Measurements from ENCODE around the gene SLC1A3.

Gene SLC1A3

DNA sequence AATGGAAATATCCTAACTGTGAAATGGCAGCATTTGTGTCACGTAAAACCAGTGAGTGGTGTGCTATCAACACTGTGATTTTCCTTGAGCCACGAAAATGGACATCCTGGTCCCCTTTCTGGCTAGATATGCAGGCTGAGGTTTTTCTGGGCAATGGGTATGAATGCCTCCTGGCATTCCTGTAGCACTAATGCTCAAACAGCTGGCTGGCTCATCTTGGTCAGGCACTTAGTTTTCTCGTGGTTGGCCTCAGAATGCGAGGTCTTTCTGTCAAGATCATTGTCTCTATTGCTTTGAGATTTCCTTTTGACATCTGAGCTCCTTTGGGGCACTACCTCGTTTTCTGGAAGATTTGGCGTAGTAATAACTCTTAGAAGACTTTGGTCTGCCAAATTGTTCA is 15.6 kb downstream of the SLC1A3 start:
- TF ChIP-seq GLIS3 (CRISPR knock-in tag; IDR thresholded peaks at IDR 0.05), result no peak
- no peak for TF ChIP-seq ZNF8 (CRISPR knock-in tag; IDR thresholded peaks at IDR 0.05)
- TF ChIP-seq CSDC2 (CRISPR knock-in tag; IDR thresholded peaks at IDR 0.05), result no peak
- TF ChIP-seq ISL1 (CRISPR knock-in tag; IDR thresholded peaks at IDR 0.05), result no peak
- TF ChIP-seq ZNF565 (CRISPR knock-in tag; conservative IDR thresholded peaks at IDR 0.05; ENCODE audit: low read depth), result no peak
- TF ChIP-seq, protein P1, sequence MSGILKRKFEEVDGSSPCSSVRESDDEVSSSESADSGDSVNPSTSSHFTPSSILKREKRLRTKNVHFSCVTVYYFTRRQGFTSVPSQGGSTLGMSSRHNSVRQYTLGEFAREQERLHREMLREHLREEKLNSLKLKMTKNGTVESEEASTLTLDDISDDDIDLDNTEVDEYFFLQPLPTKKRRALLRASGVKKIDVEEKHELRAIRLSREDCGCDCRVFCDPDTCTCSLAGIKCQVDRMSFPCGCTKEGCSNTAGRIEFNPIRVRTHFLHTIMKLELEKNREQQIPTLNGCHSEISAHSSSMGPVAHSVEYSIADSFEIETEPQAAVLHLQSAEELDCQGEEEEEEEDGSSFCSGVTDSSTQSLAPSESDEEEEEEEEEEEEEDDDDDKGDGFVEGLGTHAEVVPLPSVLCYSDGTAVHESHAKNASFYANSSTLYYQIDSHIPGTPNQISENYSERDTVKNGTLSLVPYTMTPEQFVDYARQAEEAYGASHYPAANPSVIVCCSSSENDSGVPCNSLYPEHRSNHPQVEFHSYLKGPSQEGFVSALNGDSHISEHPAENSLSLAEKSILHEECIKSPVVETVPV (CRISPR knock-in tag; IDR thresholded peaks at IDR 0.05), result no peak
- no peak for TF ChIP-seq SNAI2 (CRISPR knock-in tag; IDR thresholded peaks at IDR 0.05)
- ATAC-seq, result no peak

DNA sequence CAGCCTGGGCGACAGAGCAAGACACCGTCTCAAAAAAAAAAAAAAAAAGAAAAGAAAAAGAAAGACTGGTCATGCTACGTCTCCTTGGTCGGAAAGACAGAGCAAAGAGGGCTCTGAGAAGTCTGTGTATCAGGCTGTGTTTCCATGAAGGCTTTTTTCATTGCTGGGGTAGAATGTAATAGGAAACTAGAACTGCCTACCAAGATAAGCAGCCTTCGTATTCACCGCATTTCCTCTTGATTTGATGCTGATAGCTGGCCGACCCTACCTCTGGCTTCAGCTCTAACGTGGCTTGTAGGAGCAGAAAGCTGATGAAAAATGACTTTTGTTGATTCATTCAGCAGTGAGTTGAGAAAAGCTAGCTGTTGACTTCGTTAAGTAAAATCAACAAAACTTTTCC is 17.4 kb downstream of the SLC1A3 start:
- no peak for ATAC-seq
- TF ChIP-seq TCF4 (CRISPR knock-in tag; IDR thresholded peaks at IDR 0.05; ENCODE audit: borderline replicate concordance), result no peak
- TF ChIP-seq SNAI2 (CRISPR knock-in tag; IDR thresholded peaks at IDR 0.05), result no peak
- TF ChIP-seq GLIS3 (CRISPR knock-in tag; IDR thresholded peaks at IDR 0.05), result no peak
- TF ChIP-seq PPARA (CRISPR knock-in tag; IDR thresholded peaks at IDR 0.05; ENCODE audit: borderline replicate concordance), result no peak
- no peak for TF ChIP-seq RARB (CRISPR knock-in tag; IDR thresholded peaks at IDR 0.05)
- TF ChIP-seq ISL1 (CRISPR knock-in tag; IDR thresholded peaks at IDR 0.05), result no peak
- TF ChIP-seq ESRRG (CRISPR knock-in tag; IDR thresholded peaks at IDR 0.05), result no peak
- TF ChIP-seq ZNF8 (CRISPR knock-in tag; IDR thresholded peaks at IDR 0.05), result no peak
- no peak for TF ChIP-seq TOX (CRISPR knock-in tag; IDR thresholded peaks at IDR 0.05; ENCODE audit: borderline replicate concordance)
- TF ChIP-seq ZNF70 (CRISPR knock-in tag; IDR thresholded peaks at IDR 0.05), result no peak
- TF ChIP-seq, protein P2, sequence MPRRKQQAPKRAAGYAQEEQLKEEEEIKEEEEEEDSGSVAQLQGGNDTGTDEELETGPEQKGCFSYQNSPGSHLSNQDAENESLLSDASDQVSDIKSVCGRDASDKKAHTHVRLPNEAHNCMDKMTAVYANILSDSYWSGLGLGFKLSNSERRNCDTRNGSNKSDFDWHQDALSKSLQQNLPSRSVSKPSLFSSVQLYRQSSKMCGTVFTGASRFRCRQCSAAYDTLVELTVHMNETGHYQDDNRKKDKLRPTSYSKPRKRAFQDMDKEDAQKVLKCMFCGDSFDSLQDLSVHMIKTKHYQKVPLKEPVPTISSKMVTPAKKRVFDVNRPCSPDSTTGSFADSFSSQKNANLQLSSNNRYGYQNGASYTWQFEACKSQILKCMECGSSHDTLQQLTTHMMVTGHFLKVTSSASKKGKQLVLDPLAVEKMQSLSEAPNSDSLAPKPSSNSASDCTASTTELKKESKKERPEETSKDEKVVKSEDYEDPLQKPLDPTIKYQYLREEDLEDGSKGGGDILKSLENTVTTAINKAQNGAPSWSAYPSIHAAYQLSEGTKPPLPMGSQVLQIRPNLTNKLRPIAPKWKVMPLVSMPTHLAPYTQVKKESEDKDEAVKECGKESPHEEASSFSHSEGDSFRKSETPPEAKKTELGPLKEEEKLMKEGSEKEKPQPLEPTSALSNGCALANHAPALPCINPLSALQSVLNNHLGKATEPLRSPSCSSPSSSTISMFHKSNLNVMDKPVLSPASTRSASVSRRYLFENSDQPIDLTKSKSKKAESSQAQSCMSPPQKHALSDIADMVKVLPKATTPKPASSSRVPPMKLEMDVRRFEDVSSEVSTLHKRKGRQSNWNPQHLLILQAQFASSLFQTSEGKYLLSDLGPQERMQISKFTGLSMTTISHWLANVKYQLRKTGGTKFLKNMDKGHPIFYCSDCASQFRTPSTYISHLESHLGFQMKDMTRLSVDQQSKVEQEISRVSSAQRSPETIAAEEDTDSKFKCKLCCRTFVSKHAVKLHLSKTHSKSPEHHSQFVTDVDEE (CRISPR knock-in tag; IDR thresholded peaks at IDR 0.05), result no peak
- TF ChIP-seq CSDC2 (CRISPR knock-in tag; IDR thresholded peaks at IDR 0.05), result no peak
- TF ChIP-seq, protein P3, sequence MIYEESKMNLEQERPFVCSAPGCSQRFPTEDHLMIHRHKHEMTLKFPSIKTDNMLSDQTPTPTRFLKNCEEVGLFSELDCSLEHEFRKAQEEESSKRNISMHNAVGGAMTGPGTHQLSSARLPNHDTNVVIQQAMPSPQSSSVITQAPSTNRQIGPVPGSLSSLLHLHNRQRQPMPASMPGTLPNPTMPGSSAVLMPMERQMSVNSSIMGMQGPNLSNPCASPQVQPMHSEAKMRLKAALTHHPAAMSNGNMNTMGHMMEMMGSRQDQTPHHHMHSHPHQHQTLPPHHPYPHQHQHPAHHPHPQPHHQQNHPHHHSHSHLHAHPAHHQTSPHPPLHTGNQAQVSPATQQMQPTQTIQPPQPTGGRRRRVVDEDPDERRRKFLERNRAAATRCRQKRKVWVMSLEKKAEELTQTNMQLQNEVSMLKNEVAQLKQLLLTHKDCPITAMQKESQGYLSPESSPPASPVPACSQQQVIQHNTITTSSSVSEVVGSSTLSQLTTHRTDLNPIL (CRISPR knock-in tag; IDR thresholded peaks at IDR 0.05; ENCODE audit: low read depth), result no peak
- TF ChIP-seq ARNTL (CRISPR knock-in tag; IDR thresholded peaks at IDR 0.05; ENCODE audit: borderline replicate concordance, low read depth), result no peak

DNA sequence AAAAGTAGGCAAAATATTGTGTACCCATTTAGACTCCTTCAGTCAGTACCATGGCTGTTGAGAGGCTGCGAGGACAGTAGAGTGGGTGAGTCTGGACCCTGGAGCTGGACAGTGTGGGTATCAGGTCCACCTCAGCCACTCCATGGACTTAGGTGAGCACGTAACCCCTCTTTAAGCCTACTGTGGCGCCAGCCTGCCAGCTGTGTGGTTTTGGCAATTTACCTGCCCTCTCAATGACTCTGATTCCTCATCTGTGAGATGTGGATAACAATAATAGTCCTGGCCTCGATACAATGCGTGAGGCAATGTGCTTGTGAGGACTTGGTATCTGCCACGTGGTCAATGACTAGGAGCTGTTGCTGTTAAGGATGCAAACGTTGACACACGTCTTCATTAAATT is 17.9 kb downstream of the SLC1A3 start:
- ATAC-seq, result no peak
- TF ChIP-seq, protein P2 (CRISPR knock-in tag; IDR thresholded peaks at IDR 0.05), result no peak

DNA sequence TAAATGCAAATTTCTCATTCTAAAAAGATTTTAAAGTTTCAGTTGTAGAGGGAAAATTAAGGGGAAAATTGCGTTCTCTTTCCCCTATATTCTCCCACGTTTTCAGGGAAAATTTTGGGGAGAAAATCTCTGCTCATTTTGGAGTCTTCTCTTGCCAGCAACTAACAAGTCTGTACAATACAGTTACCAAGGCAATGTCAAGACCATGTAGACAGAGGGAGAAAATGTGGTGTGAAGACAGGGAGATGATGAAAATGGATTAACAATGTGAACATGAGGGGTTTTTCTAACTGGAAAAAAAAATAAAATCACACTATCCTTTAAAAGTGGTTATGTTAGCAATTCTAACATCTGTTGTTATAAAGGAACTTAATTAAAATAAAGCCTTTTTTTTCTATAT is 22.3 kb downstream of the SLC1A3 start:
- ATAC-seq, result no peak
- TF ChIP-seq ZC3H10 (CRISPR knock-in tag; IDR thresholded peaks at IDR 0.05) (no peak), ZFP30 (CRISPR knock-in tag; IDR thresholded peaks at IDR 0.05) (no peak)

DNA sequence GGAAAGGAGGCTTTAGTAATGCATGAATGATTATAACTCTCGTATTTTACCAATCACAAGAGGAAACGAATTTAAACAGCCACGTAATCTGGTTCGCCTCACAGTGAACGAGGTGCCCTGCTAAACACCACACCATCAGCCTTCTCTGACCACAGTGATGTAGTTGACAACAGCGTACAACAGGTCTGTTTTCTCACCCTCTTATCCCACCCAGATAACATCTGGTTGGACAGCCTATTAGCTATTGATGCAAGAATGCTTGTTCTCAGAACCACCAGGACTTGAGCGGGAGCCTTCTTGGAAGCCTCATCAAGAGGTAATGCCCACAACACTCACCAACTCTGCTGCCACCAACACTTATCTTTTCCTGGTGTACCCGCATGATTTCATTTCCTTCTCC is 23.3 kb downstream of the SLC1A3 start:
- no peak for ATAC-seq
- TF ChIP-seq, protein P2 (CRISPR knock-in tag; IDR thresholded peaks at IDR 0.05), result no peak
- TF ChIP-seq ZNF70 (CRISPR knock-in tag; IDR thresholded peaks at IDR 0.05) (no peak), BACH2 (CRISPR knock-in tag; IDR thresholded peaks at IDR 0.05; ENCODE audit: borderline replicate concordance) (no peak), GLIS3 (CRISPR knock-in tag; IDR thresholded peaks at IDR 0.05) (no peak), TOX (CRISPR knock-in tag; IDR thresholded peaks at IDR 0.05; ENCODE audit: borderline replicate concordance) (no peak), ZNF565 (CRISPR knock-in tag; conservative IDR thresholded peaks at IDR 0.05; ENCODE audit: low read depth) (no peak)
- TF ChIP-seq, protein P4, sequence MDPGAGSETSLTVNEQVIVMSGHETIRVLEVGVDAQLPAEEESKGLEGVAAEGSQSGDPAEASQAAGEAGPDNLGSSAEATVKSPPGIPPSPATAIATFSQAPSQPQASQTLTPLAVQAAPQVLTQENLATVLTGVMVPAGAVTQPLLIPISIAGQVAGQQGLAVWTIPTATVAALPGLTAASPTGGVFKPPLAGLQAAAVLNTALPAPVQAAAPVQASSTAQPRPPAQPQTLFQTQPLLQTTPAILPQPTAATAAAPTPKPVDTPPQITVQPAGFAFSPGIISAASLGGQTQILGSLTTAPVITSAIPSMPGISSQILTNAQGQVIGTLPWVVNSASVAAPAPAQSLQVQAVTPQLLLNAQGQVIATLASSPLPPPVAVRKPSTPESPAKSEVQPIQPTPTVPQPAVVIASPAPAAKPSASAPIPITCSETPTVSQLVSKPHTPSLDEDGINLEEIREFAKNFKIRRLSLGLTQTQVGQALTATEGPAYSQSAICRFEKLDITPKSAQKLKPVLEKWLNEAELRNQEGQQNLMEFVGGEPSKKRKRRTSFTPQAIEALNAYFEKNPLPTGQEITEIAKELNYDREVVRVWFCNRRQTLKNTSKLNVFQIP (CRISPR knock-in tag; IDR thresholded peaks at IDR 0.05; ENCODE audit: borderline replicate concordance, low read depth), result no peak
- TF ChIP-seq, protein P3 (CRISPR knock-in tag; IDR thresholded peaks at IDR 0.05; ENCODE audit: low read depth), result no peak

Measured in SK-N-SH treated with all-trans-retinoic acid at 6 μM for 48 hours (cell line).